GM18498 (cell line): ENCODE data around the gene EVI2B.
"Not testable (repeated sequence)": the region's sequence is repeated elsewhere in the genome, so short reads cannot be mapped to it uniquely, and the experiment has no call there.

Experiments
- ATAC-seq: cut with Tn5 transposase; IDR thresholded peaks from one replicate; pipeline ENCODE4 v1.9.1; 2021; ENCODE audit warnings: mild to moderate bottlenecking, moderate library complexity; ENCODE audit not compliant: unreplicated experiment

EVI2B gene

DNA sequence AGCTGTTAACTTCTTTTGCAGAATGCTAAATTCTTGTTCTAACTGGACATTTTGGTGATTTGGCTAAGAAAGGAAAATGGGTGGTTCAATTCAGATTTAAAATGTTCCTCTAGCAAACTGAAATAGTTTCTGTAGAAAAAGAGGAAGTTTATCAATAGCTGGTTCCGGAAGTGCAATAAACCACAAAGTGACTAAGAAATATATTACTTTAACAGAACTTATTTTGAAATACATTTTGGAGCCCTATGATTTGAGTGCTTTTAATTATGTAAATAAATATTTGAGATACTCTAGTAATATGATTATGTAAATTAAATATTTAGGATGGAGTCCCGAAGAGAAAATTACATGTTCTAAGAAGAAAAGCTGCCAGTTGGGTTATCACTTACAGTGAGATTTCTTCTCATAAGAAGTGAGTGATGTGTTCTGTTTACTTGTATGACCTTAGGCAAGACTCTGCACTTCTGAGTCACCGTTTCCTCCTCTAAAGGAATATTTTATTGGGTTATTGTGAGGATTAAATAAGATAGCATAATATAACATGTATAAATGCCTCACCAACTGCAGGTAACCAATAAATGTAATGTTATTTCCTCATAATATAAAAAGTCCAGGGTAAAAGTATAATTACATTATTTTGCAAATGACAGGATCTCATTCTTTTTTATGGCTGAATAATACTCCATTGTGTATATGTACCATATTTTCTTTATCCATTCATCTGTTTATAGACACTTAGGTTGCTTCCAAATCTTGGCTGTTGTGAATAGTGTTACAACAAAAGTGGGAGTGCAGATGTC, at the start of gene EVI2B:
EVI2B (minus strand) TSS at position 73 of the 800 bp plus-strand sequence. CDS start 8,445 bp downstream, outside the sequence.
- ATAC-seq: no peak

- ATAC-seq: no peak
Measured at GRCh38 chr17:31357839-31358394, 44.1 kb upstream of the EVI2B start.

DNA sequence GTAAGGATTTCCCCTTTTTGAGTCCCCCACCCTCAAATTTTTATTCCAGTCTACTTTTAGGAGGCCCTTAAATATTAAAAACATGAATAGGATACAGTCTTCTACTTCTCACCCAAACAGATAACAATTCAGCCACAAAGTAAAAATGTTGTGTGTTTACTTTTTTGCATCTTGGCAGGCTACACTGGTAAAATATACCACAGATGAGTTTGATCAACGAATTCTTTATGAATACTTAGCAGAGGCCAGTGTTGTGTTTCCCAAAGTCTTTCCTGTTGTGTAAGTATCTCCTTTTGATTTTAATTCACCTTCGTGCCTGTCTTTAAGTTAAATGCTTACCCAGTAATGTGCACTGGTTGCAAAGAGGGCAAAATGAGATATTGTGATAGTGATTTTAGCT, 43.2 kb upstream of the EVI2B start:
- ATAC-seq: no peak

GRCh38 chr17:31355935-31356334, 42.1 kb upstream of the EVI2B start:
- no peak for ATAC-seq

DNA sequence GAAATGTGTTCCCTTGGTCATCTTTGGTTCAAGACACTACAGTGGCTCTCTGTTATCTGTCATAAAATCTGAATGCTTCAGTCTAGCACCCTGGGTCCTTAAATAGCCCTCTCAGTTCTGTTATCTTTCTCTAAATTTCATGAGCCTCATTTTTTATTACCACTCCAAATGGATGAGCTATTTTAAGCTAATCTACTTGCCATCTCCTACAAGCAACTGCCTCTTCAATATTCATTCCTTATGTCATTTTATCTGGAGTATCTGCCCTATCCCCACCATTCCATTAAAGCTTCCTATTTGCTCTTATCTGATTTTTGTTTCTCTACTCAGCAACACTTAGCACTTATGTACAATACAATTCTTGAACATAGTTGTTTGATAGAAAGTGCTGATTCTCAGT, 35.6 kb upstream of the EVI2B start:
- ATAC-seq: no peak

DNA sequence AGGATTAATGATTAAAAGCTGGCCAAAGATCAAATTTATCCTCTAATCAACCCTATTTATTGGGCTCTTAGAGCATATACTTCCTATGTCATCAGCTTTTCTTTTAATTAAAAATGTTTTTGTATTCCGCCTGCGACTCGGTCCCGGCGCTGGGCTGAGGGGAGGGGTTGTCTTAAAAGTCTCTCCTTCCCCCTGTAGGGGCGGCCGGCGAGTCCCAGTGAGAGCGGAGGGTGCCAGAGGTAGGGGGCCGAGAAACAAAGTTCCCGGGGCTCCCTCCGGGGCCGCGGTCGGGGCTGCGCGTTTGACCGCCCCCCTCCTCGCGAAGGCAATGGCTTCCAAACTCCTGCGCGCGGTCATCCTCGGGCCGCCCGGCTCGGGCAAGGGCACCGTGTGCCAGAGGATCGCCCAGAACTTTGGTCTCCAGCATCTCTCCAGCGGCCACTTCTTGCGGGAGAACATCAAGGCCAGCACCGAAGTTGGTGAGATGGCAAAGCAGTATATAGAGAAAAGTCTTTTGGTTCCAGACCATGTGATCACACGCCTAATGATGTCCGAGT, 31.4 kb upstream of the EVI2B start:
- not testable (repeated sequence) for ATAC-seq

- no peak for ATAC-seq
Measured at GRCh38 chr17:31339906-31340661, 26.2 kb upstream of the EVI2B start.

GRCh38 chr17:31329221-31329620, 15.4 kb upstream of the EVI2B start:
- no peak for ATAC-seq

GRCh38 chr17:31328160-31328535, 14.3 kb upstream of the EVI2B start:
- no peak for ATAC-seq

GRCh38 chr17:31327534-31328159, 13.8 kb upstream of the EVI2B start:
- ATAC-seq: no peak

DNA sequence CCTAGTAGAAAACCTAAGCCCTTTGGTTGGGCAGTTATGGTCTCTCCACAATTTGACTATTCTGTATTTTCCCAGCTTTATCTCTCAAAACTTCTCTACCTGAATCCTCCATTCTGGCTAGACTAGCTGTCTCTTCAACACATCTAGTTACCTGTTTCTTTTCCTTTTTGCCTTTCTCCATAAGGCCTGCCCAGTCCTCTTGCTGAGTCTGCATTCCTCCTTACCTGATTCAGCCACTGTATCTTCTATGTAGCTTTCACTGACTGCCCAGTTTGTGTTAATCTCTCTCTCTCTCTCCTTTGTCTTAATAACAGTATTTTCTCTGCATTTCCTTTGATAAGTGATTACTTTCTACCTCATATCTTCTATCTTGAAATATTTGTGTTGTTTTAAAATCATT, 9.7 kb upstream of the EVI2B start:
- ATAC-seq: no peak

DNA sequence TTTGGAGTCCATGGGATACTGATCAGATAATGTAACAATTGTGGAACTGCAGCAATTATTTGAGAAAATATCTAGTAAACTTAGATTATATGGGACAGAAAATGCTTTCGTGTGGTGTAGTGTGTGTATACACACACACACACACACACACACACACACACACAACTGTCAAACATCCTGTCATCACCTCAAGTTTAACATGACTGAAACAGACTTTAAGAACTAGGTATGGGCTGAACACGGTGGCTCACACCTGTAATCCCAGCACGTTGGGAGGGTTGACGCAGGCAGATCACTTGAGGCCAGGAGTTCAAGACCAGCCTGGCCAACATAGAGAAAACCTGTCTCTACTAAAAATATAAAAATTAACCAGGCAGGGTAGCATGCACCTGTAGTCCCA, 8.1 kb upstream of the EVI2B start:
- no peak for ATAC-seq

DNA sequence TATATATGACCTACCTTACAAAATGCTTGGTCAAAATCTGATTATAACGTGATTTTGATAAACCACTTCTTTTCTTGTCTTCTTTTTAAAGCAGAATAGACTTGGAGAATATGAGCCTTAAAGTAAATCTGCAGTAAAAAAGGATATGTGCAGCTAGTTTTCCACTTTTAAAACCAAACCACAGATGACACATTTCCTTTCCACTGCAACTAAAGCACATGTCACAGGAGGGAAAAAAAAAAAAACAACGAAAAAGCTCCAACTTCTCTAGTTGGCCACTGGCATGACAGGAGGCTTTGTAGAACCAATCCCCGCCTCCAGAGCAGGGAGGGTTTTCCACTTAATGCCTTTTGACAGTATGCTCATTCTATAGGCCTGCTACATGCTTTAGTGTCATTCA, 7.6 kb upstream of the EVI2B start, which contains the start of gene EVI2A:
EVI2A (minus strand) TSS at position 142 of the 400 bp plus-strand sequence. CDS start 2,609 bp downstream, outside the sequence.
- no peak for ATAC-seq

DNA sequence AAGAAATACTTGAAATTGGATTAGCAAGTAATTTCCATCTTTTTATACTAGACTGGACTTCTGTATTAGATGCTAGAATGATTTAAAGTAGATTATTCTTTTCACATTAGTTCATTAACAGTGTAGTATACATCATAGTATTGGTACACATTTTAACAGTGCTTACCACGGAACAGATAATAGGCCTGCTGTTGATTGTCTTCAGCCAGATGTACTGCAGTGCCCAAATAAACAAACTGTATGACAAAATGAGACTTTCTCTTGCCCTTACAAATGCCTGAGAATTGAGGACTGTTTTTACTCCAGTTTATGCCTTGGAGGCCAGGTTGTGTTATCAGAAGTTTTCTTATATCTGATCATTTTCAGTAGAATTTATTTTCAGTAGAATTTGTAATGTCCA, 6.9 kb upstream of the EVI2B start:
- ATAC-seq: no peak

GRCh38 chr17:31320241-31320640, 6.4 kb upstream of the EVI2B start:
- ATAC-seq: no peak

DNA sequence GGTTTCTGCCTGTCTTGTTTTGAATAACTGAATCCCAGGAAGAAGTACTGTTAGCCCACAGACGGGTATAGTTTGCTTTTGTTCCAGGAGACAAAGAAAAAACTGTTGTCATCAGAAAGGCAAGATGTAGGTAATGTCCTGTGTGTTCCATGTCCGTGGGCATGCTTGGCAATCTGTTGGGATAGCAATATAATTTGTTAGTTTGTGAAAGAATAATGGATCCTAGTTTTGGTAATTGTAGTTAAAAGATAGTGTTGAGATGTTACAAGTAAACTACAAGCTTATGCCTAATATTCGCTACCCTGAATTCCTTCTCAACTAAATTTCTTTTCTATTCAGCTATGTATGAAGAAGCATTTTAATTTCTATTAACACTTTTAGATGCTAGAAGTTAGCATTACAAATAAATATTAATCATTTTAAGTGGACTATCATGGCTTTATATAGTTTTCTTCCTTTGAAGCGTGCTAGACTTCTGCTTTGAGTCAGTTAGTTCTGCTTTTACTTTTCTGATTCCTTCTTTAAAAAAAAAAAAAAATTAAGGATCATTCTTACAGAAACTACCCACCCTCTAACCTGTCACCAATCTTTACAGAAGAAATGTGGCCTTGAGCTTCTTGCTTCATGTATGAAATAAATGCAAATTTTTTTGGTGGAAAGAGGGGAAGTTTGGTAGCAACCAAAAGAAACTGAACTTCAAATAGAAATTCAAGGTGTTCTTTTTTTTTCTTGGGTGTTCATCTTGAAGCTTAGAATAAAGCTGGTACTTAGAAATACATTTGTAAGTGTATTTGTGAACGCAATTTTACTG, 5.2 kb upstream of the EVI2B start:
- no peak for ATAC-seq

DNA sequence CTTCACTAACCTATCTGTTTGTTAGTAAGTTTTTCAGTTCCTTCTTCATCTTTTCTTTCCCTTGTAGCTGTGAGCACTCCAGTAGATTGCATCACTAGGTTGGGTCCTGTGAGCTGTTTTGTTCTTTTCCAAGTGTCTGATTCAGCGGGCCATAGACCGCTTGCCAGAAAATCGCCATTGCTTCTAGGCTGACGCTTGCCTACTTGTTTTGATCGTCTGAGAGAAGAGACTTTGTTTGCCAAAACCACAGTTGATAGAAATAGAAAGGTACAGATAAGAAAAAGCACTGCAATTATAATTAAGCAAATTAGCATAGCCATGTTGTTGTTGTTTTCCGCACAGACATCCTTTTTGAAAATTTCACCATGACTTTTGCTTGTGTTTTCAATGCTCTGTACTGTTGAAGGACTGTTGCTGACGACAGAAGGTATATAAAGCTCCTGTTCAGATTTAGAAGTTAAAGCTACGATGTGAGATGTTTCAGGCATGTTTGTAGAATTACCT, 4.5 kb upstream of the EVI2B start:
- no peak for ATAC-seq

DNA sequence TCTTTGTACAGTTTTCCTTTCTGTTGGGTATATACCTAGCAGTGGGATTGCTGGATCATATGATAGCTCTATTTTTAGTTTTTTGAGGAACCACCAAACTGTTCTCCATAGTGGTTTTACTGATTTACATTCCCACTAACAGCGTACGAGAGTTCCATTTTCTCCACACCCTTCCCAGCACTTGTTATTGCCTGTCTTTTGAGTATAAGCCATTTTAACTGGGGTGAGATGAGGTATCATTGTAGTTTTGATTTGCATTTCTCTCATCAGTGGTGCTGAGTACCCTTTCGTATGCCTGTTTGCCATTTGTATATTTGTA, 887 bp upstream of the EVI2B start:
- ATAC-seq: no peak

GRCh38 chr17:31312223-31312622, 1.6 kb downstream of the EVI2B start:
- not testable (repeated sequence) for ATAC-seq

DNA sequence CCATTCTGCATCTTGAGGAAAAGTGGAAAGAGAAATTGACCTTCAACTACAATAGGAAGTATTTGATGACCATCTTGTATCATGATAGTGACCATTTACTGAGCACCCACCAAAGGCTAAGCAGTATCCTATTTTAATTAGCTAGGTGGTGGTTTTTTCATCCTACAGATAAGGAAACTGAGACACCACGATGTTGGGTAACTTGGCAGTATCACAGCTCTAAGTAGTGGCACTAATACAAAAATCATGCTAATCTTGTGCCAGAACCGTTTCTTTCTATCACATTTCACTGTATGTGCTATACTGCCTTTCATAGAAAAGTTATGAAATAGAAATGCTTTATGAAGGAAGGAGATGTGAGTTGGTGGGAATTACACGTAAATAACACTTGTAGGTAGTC, 2.3 kb downstream of the EVI2B start:
- ATAC-seq: no peak
